ENCODE results near the gene DTNBP1. TPM values are rescaled to one million over a fixed set of nuclear protein-coding genes. Genes with fewer than 3 reads are reported as not detected.

Gene DTNBP1
- total and polyA plus RNA-seq, 2 of the 8 experiments (the other 6 are each of a cell fraction or from before 2014, with no cell fraction given), result 13.5 to 22.1 TPM

DNA sequence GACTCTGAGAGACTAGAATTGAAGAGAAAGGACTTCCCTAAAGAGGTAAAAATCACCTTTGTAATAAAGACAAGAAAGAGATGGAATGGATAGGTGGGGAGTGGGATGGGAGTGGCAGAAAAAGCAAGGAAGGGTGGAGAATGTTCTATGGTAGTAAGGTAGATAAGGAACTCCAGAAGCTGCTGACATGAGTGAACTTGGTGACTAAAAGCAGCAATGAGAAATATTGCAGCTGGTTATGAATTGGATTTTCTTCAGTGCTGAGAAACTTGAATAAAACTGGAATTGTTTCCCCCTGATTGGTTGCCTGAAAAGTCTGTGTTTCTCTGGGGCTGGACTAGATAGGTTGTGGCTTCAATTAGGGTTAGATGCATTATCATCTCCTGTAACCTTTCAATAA, 15.7 kb upstream of the DTNBP1 start (continued):
- TF ChIP-seq NANOG (IDR thresholded peaks at IDR 0.05; ENCODE audit: insufficient read depth, low read depth, low read length, poor library complexity, severe bottlenecking) (no peak), SUZ12 (IDR thresholded peaks at IDR 0.05; ENCODE audit: low read length) (no peak), CBX8 (IDR thresholded peaks at IDR 0.05; ENCODE audit: borderline replicate concordance, low read depth, low read length) (no peak)
- TF ChIP-seq, protein P1, sequence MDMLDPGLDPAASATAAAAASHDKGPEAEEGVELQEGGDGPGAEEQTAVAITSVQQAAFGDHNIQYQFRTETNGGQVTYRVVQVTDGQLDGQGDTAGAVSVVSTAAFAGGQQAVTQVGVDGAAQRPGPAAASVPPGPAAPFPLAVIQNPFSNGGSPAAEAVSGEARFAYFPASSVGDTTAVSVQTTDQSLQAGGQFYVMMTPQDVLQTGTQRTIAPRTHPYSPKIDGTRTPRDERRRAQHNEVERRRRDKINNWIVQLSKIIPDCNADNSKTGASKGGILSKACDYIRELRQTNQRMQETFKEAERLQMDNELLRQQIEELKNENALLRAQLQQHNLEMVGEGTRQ (IDR thresholded peaks at IDR 0.05; ENCODE audit: low read length), result no peak
